CD14-positive monocyte (primary cell): ENCODE measurements around the gene SERBP1. TPM values are rescaled to one million over a fixed set of nuclear protein-coding genes. Genes with fewer than 3 reads are reported as not detected.

Experiments
- DNase-seq, 3 donors: peaks; one replicate each; pipeline ENCODE4 v3.0.0-alpha.2; 2011 to 2022
- H2AFZ ChIP-seq: 2 replicates; pipeline ENCODE4 v1.6.0; 2012; ENCODE audit warnings: mild to moderate bottlenecking, low read depth, low read length, inconsistent platforms; ENCODE audit not compliant: insufficient read depth, poor library complexity, severe bottlenecking
- H3K27ac ChIP-seq, 2 donors: 1 replicate in 1 of 2; 2 replicates in 1 of 2; pipeline ENCODE4 v1.5.1; 2012 to 2013; ENCODE audit warnings: low read length in 2 of 2, control low read depth in 1 of 2, inconsistent platforms in 1 of 2, low read depth in 1 of 2, mild to moderate bottlenecking in 1 of 2
- H3K27me3 ChIP-seq, 2 donors: one replicate each; pipeline versions ENCODE4 v1.6.0 to v1.6.1; 2011 to 2013; ENCODE audit warnings: low read length in 2 of 2; ENCODE audit not compliant: control insufficient read depth in 2 of 2, insufficient read depth in 2 of 2
- H3K36me3 ChIP-seq, 2 donors: replicated peaks in 1 of 2; 1 replicate in 1 of 2; 2 replicates in 1 of 2; pipeline versions ENCODE4 v1.5.1 to v1.6.1; 2012 to 2013; ENCODE audit warnings: low read length in 2 of 2, control low read depth in 1 of 2, inconsistent platforms in 1 of 2, mild to moderate bottlenecking in 1 of 2; ENCODE audit not compliant: insufficient read depth in 2 of 2, control insufficient read depth in 1 of 2
- H3K4me1 ChIP-seq, 2 donors: 1 replicate in 1 of 2; 2 replicates in 1 of 2; pipeline versions ENCODE4 v1.5.1 to v1.6.1; 2012 to 2013; ENCODE audit warnings: low read length in 2 of 2, control low read depth in 1 of 2, inconsistent platforms in 1 of 2, mild to moderate bottlenecking in 1 of 2, moderate library complexity in 1 of 2; ENCODE audit not compliant: insufficient read depth in 2 of 2, control insufficient read depth in 1 of 2
- H3K4me2 ChIP-seq: replicated peaks from 2 replicates; pipeline ENCODE3; 2012; ENCODE audit warnings: low read length, moderate library complexity, mild to moderate bottlenecking; ENCODE audit not compliant: poor library complexity, severe bottlenecking; ENCODE audit errors: extremely low read depth
- H3K4me3 ChIP-seq, 3 experiments: fragments of 200-600 bp in 1 of 3; sonication (generic) in 1 of 3; replicated peaks in 1 of 3; 1 replicate in 2 of 3; 2 replicates in 1 of 3; pipeline ENCODE4 v1.5.1; 2011 to 2013; ENCODE audit warnings: low read length in 3 of 3, mild to moderate bottlenecking in 3 of 3, control low read depth in 2 of 3, low read depth in 2 of 3, inconsistent platforms in 1 of 3, moderate library complexity in 1 of 3
- H3K79me2 ChIP-seq: 2 replicates; pipeline ENCODE4 v1.6.0; 2012; ENCODE audit warnings: mild to moderate bottlenecking, control low read depth, inconsistent platforms, low read length, moderate library complexity; ENCODE audit not compliant: insufficient read depth
- H3K9ac ChIP-seq: 2 replicates; pipeline ENCODE4 v1.6.0; 2017; ENCODE audit warnings: low read length, mild to moderate bottlenecking; ENCODE audit not compliant: insufficient read depth, poor library complexity, severe bottlenecking
- H3K9me3 ChIP-seq, 2 donors: replicated peaks in 1 of 2; 1 replicate in 1 of 2; 2 replicates in 1 of 2; pipeline versions ENCODE4 v1.5.1 to v1.6.1; 2012 to 2013; ENCODE audit warnings: low read length in 2 of 2, control low read depth in 1 of 2; ENCODE audit not compliant: control insufficient read depth in 1 of 2, insufficient read depth in 1 of 2
- H4K20me1 ChIP-seq: 2 replicates; pipeline ENCODE4 v1.6.0; 2012; ENCODE audit warnings: mild to moderate bottlenecking, low read length, control low read depth, moderate library complexity; ENCODE audit not compliant: insufficient read depth
- H3K27ac Mint-ChIP-seq, 7 donors: one replicate each; pipeline ENCODE4 v1.8.0; 2020; ENCODE audit warnings: mild to moderate bottlenecking in 7 of 7, mixed read lengths in 7 of 7, moderate library complexity in 6 of 7, inconsistent platforms in 2 of 7
- H3K27me3 Mint-ChIP-seq, 3 donors: one replicate each; pipeline ENCODE4 v1.8.0; 2021 to 2022; ENCODE audit warnings: low read depth in 3 of 3, mild to moderate bottlenecking in 3 of 3, mixed read lengths in 3 of 3, moderate library complexity in 3 of 3, inconsistent platforms in 1 of 3
- H3K36me3 Mint-ChIP-seq, 2 donors: one replicate each; pipeline ENCODE4 v1.8.0; 2020; ENCODE audit warnings: mixed read lengths in 2 of 2, inconsistent platforms in 1 of 2, mild to moderate bottlenecking in 1 of 2
- H3K4me1 Mint-ChIP-seq: one replicate; pipeline ENCODE4 v1.8.0; 2020; ENCODE audit warnings: mild to moderate bottlenecking, mixed read lengths
- H3K4me3 Mint-ChIP-seq, 2 donors: one replicate each; pipeline ENCODE4 v1.8.0; 2020; ENCODE audit warnings: mild to moderate bottlenecking in 2 of 2, mixed read lengths in 2 of 2, moderate library complexity in 1 of 2
- H3K9me3 Mint-ChIP-seq, 7 donors: one replicate each; pipeline ENCODE4 v1.8.0; 2020 to 2022; ENCODE audit warnings: mixed read lengths in 7 of 7, mild to moderate bottlenecking in 6 of 7, moderate library complexity in 6 of 7, inconsistent platforms in 2 of 7
- CTCF ChIP-seq: fragments of 200-600 bp; IDR thresholded peaks from one replicate; pipeline ENCODE4 v1.8.0; 2022; ENCODE audit warnings: antibody characterized with exemption, mild to moderate bottlenecking
- WGBS: methylation state at CpG from one replicate; pipeline ENCODE4 v1.1.5; 2013; ENCODE audit warnings: missing lambda C conversion rate; ENCODE audit not compliant: insufficient coverage; 5-methylcytosine and 5-hydroxymethylcytosine counted together
- intact Hi-C, 2 donors: fragments of 100-400 bp; cut with micrococcal nuclease; formaldehyde crosslinking; loops; one replicate each; pipeline versions ENCODE4 v1.15.0 to v1.15.1; 2023
- polyA plus RNA-seq, 3 donors: library from polyadenylated mRNA; depleted of rRNA in 1 of 3; unstranded in 2 of 3; stranded (reverse) in 1 of 3; fragments of 300-500 nt in 2 of 3; fragments of >200 nt in 1 of 3; fragmentation: Illumina TruSeq in 2 of 3; gene quantifications; 1 replicate in 2 of 3; 2 replicates in 1 of 3; pipeline ENCODE4 v1.2.3, GENCODE V29; 2012 to 2021

The SERBP1 gene
- polyA plus RNA-seq, 3 donors: 38.2 to 78.8 (median 75.3) TPM

DNA sequence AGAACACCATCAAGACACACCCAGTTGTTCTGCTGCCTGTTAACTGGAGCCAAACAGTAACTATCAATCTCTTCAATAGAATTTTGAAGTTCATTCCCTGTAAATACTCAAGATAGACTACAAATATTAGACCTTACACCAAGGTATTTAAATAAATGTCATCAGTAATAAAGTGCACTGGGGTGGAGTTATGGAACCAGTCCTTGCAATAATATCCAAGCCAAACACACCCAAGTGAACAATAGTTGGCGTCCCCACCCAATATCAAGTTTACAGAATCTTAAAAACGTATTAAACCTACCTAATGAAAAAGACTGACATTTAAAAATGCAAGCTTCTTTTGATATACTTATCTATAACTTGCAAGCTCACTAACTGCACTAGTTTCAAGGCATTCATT, 2.7 kb downstream of the SERBP1 start:
- Mint-ChIP-seq H3K36me3 (peaks cover 35 to 38% of the 10 kb centered on the region in 2 donors), H3K27ac (peak overlapping the region in 2 of 7 donors; percentile 13 to 26), H3K4me3 (peak overlapping the region; percentile 47 to 99), H3K9me3 (no peaks in the 10 kb centered on the region), H3K4me1 (peaks cover 38% of the 10 kb centered on the region), H3K27me3 (peaks cover 0 to 2% (median 1%) of the 10 kb centered on the region in 3 donors)
- Histone ChIP-seq H3K36me3 (peaks cover 36 to 38% of the 10 kb centered on the region in 2 donors), H2AFZ (no peak overlapping the region), H3K4me1 (peaks cover 18 to 39% of the 10 kb centered on the region in 2 donors), H3K4me2 (peak overlapping the region; percentile 95), H3K27ac (no peak overlapping the region), H3K4me3 (peak overlapping the region in 1 of 3 experiments; percentile 97), H3K9me3 (no peaks in the 10 kb centered on the region), H3K27me3 (no peaks in the 10 kb centered on the region), H4K20me1 (peaks cover 72% of the 10 kb centered on the region), H3K9ac (peak overlapping the region; percentile 5), H3K79me2 (peaks cover 77% of the 10 kb centered on the region)
- intact Hi-C loops: no loop called here
- TF ChIP-seq CTCF: no peak
- no CpG with 5 or more reads among the region's 2 CpGs for WGBS
- no peak for DNase-seq

DNA sequence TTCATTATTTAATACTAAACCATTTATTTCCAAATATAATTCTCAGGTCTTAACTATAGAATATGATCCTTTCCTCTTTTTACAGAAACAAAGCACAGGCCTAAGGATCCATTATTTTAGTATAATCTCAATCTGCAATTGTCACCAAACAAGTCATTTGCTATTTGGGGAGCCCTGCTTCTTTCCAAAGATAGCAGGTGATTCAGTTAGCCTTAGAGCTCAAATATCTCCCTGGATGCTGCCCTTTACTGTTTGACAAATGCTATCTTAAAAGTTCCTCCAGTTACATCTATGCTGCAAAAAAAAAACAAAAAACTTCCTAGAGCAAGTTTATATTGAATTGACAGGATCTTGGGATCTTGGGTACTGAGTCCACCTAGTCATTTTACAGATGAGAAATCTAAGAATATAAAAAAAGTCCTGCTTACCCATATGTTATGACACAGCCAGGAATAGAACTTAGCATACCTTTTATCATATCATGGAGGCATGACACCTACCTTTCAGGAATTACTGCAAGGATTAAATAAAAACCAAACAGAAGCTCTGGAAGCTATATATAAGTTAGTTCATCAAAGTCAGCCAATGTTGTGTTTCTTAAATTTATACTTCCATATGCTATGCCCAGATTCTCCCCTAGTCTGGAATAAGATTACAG, 9.2 kb downstream of the SERBP1 start:
- no peak overlapping the region for H3K4me2 ChIP-seq
- no peaks in the 10 kb centered on the region for H3K9me3 ChIP-seq
- peaks cover 0 to 1% (median under 1%) of the 10 kb centered on the region in 3 donors for H3K27me3 Mint-ChIP-seq
- H3K36me3 ChIP-seq: peaks cover 98 to 99% of the 10 kb centered on the region in 2 donors
- H3K27ac Mint-ChIP-seq: no peak overlapping the region
- peaks cover 99% of the 10 kb centered on the region for H4K20me1 ChIP-seq
- H3K36me3 Mint-ChIP-seq: peaks cover 89 to 97% of the 10 kb centered on the region in 2 donors
- intact Hi-C loops: no loop called here
- no peaks in the 10 kb centered on the region for H3K4me1 ChIP-seq
- no peak for TF ChIP-seq CTCF
- no peak overlapping the region for H3K4me3 ChIP-seq
- H2AFZ ChIP-seq: no peak overlapping the region
- H3K9me3 Mint-ChIP-seq: no peaks in the 10 kb centered on the region
- H3K27ac ChIP-seq: peak overlapping the region in 1 of 2 donors; percentile 9
- H3K4me3 Mint-ChIP-seq: no peak overlapping the region
- H3K9ac ChIP-seq: no peak overlapping the region
- peaks cover 3% of the 10 kb centered on the region for H3K4me1 Mint-ChIP-seq
- no peak for DNase-seq
- H3K79me2 ChIP-seq: peaks cover 98% of the 10 kb centered on the region
- H3K27me3 ChIP-seq: no peaks in the 10 kb centered on the region
